ENCODE results near the gene IGHMBP2. TPM values are rescaled to one million over a fixed set of nuclear protein-coding genes. Genes with fewer than 3 reads are reported as not detected.

The IGHMBP2 gene
- total and polyA plus RNA-seq, 7 donors: 12.1 to 19.0 (median 13.6) TPM

DNA sequence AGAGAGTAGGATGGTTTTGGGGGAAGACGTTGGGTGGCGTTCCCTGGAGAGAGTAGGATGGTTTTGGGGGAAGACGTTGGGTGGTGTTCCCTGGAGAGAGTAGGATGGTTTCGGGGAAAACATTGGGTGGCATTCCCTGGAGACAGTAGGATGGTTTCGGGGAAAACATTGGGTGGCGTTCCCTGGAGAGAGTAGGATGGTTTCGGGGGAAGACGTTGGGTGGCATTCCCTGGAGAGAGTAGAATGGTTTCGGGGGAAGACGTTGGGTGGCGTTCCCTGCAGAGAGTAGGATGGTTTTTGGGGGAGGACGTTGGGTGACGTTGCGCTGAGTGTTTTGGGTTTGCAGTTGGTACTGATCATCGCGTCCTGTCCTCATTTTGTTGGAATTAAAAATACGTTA is 28.2 kb downstream of the IGHMBP2 start:
- Histone ChIP-seq H3K36me3 (ENCODE audit: insufficient read depth in 1 of 2, low read depth in 1 of 2) (peaks cover 5 to 98% of the 10 kb centered on the region in 2 donors), H3K4me3 (no peak overlapping the region), H3K27me3 (ENCODE audit: insufficient read depth in 3 of 3, low read length in 2 of 3) (no peaks in the 10 kb centered on the region), H3K27ac (no peak overlapping the region), H3K4me1 (peaks cover 9% of the 10 kb centered on the region), H3K9me3 (no peaks in the 10 kb centered on the region)
- intact Hi-C loops (cut with DNase I): no loop called here
- no peak for ATAC-seq
- TF ChIP-seq, protein P1, sequence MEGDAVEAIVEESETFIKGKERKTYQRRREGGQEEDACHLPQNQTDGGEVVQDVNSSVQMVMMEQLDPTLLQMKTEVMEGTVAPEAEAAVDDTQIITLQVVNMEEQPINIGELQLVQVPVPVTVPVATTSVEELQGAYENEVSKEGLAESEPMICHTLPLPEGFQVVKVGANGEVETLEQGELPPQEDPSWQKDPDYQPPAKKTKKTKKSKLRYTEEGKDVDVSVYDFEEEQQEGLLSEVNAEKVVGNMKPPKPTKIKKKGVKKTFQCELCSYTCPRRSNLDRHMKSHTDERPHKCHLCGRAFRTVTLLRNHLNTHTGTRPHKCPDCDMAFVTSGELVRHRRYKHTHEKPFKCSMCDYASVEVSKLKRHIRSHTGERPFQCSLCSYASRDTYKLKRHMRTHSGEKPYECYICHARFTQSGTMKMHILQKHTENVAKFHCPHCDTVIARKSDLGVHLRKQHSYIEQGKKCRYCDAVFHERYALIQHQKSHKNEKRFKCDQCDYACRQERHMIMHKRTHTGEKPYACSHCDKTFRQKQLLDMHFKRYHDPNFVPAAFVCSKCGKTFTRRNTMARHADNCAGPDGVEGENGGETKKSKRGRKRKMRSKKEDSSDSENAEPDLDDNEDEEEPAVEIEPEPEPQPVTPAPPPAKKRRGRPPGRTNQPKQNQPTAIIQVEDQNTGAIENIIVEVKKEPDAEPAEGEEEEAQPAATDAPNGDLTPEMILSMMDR (IDR thresholded peaks at IDR 0.05): no peak
- WGBS, 3 donors: 76 to 80% (median 77%) methylated on average over 17 of the region's 17 CpGs
- DNase-seq: no peak

GRCh38 chr11:68932358-68932757 is 28.7 kb downstream of the IGHMBP2 start:
- Histone ChIP-seq H3K36me3 (ENCODE audit: insufficient read depth in 1 of 2, low read depth in 1 of 2) (peaks cover 6 to 98% of the 10 kb centered on the region in 2 donors), H3K27me3 (ENCODE audit: insufficient read depth in 3 of 3, low read length in 2 of 3) (no peaks in the 10 kb centered on the region), H3K4me1 (peaks cover 9% of the 10 kb centered on the region), H3K4me3 (no peak overlapping the region), H3K9me3 (no peaks in the 10 kb centered on the region), H3K27ac (no peak overlapping the region)
- WGBS, 3 donors: 71 to 84% (median 71%) methylated on average over 7 of the region's 7 CpGs
- intact Hi-C loops (cut with DNase I): no loop called here
- TF ChIP-seq, protein P1 (IDR thresholded peaks at IDR 0.05): no peak
- DNase-seq: no peak
- ATAC-seq: no peak

- 92 to 95% (median 93%) methylated on average over 24 of the region's 24 CpGs for WGBS, 3 donors
- DNase-seq (no peak), ATAC-seq (no peak)
- peaks cover 7 to 98% of the 10 kb centered on the region in 2 donors for H3K36me3 ChIP-seq (ENCODE audit: insufficient read depth in 1 of 2, low read depth in 1 of 2)
- H3K4me3 ChIP-seq: no peak overlapping the region
- H3K27ac ChIP-seq: no peak overlapping the region
- no peaks in the 10 kb centered on the region for H3K9me3 ChIP-seq
- intact Hi-C loops (cut with DNase I): no loop called here
- no peaks in the 10 kb centered on the region for H3K27me3 ChIP-seq (ENCODE audit: insufficient read depth in 3 of 3, low read length in 2 of 3)
- peaks cover 8% of the 10 kb centered on the region for H3K4me1 ChIP-seq
- TF ChIP-seq, protein P1 (IDR thresholded peaks at IDR 0.05): no peak
Observed at GRCh38 chr11:68932933-68933577, 29.4 kb downstream of the IGHMBP2 start.

DNA sequence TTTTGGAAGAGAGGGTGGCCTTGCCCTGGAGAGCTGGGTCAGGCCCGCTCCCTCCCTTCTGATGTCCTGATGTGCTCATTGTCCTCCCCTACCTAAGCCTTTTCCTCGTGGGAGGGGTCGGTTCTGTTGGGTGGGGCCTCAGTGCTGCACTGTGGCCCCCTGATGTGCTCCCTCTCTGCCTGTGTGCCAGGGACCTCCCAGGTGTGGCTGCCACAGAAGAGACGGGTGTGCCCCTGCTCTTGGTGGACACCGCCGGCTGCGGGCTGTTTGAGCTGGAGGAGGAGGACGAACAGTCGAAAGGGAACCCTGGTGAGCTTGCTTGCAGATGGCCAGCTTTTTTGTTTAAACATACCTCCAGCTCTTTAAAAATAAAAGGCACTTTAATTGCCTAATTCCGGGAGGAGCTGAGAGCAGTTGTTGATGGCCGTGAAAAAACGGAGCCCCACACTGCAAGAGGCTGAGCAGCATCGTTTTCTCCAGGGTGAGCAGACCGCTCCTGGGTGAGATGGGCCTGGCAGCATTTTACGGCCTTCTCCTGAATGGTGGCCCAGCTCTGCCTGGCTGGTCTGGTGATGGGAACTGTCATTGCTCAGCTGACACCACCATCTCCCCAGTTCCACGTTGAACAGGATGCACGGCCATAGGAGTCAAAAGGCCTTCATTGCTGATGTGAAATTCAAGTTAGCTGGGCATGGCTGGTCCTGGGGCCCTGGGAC is 30.1 kb downstream of the IGHMBP2 start:
- peaks cover 7 to 99% of the 10 kb centered on the region in 2 donors for H3K36me3 ChIP-seq (ENCODE audit: insufficient read depth in 1 of 2, low read depth in 1 of 2)
- H3K9me3 ChIP-seq: no peaks in the 10 kb centered on the region
- no peak overlapping the region for H3K27ac ChIP-seq
- DNase-seq (no peak), ATAC-seq (no peak)
- intact Hi-C loops (cut with DNase I): no loop called here
- WGBS, 3 donors: 86 to 90% (median 89%) methylated on average over 17 of the region's 17 CpGs
- TF ChIP-seq, protein P1 (IDR thresholded peaks at IDR 0.05): no peak
- no peak overlapping the region for H3K4me3 ChIP-seq
- no peaks in the 10 kb centered on the region for H3K27me3 ChIP-seq (ENCODE audit: insufficient read depth in 3 of 3, low read length in 2 of 3)
- H3K4me1 ChIP-seq: peaks cover under 1% of the 10 kb centered on the region
